NCI-H2029 treated with DMSO at 0.1 percent for 48 hours (cell line): ENCODE results near the gene SLC35F6.

Experiments used
- DNase-seq: peaks from one replicate; lab custom pipeline; 2025; lab: John Stamatoyannopoulos, UW

SLC35F6 gene

DNA sequence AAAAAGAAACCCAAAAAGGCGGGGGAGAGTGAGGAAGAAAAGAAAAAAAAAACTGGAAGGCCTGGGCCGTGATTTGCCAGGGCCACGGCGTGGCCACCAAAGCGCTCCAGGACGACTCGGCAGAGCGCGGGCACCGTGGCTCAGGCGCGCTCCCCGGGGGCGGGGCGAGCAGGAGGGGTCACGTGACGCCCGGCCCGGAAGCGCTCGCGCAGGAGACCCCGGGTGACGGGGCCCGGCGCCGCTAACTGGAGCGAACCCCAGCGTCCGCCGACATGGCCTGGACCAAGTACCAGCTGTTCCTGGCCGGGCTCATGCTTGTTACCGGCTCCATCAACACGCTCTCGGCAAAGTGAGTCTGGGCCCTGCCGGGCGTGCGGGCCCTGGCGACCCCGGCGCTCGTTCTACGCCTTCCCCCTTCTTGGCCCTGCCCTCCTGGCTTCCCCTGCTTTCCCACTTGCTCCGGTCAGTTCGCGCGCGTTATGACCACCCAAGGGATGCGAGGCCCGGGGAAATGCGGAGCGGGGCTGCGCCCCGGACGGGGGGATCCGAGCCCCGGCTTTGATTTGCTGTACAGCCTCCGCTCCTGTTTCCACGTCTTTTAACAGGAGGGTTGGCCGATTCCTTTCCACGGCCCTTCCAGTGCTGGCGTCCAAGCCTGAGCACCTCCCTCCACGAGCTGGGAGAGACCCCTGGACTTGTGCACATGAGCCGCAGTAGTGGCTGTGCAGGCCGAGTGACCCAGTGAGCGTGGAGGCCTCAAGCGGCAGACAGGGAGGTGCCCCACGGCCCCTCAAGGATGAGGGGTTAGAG lies at the start of gene SLC35F6:
Gene SLC35F6, plus strand, starts transcription at position 207 of the 810 bp plus-strand sequence. Its CDS starts 66 bp downstream, at position 273.
- peak; percentile 26 for DNase-seq

- DNase-seq: no peak
These were observed 48.4 kb upstream of the SLC35F6 start for GRCh38 chr2:26715528-26716270.

DNA sequence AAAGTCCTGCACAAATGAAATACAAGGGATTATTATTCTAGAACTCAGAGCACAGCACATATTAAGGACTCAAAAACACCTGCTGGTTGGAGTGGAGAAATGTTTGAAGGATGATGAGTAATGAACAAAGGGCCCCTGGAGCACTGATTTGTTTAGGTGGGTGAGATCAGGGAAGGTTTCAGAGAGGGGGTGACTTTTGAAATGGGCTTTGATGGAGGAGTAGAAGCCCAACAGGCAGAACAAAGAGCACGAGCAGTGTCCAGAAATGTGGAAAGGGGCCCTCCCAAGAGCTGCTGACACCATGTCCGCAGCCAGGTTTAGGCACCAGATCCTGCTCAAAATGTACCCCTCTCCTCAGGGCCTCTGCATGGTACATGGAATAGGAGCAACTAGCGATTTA lies 47.7 kb upstream of the SLC35F6 start:
- no peak for DNase-seq

DNA sequence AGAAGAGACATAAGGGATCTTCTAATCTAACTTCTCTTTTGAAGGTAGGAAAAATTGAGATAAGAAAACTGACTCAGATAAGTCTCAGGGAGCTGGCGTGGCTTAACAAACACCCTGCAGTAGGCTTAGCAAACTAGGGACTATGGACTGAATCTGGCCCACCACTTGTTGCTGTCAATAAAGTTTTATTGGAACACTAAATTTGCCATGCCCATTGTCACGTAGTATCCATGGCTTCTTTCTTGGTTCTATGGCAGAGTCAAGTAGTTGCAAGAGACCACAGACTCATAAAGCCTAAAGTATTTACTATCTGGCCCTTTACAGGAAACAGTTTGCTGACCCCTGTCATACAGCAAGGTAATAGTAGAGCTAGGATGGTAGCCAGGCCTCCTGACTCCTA lies 47.3 kb upstream of the SLC35F6 start:
- no peak for DNase-seq

GRCh38 chr2:26717362-26717761 lies 46.7 kb upstream of the SLC35F6 start:
- no peak for DNase-seq

GRCh38 chr2:26718949-26719686 lies 45.0 kb upstream of the SLC35F6 start:
- no peak for DNase-seq

GRCh38 chr2:26720322-26721114 lies 43.6 kb upstream of the SLC35F6 start:
- peak; percentile 54 for DNase-seq

GRCh38 chr2:26721115-26722032 lies 42.7 kb upstream of the SLC35F6 start:
- peak; percentile 16 for DNase-seq

DNA sequence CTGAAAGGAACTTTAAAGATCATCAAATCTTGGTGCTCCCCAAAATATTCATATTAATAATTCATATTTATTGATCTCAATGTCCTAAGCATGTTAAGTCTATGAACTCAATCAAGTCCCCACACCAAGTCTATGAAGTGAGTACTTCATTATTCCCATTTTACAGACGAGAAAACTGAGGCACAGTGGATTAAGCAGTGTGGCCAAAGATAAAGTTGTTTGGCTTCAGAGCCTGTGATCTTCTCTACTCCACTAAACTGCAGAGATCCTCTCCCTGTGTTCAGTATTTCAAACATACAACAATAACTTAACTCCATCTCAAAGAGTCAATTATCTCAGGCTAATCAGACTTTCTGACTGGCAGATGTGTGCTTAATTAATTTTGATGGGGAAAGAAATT lies 41.8 kb upstream of the SLC35F6 start:
- no peak for DNase-seq

DNA sequence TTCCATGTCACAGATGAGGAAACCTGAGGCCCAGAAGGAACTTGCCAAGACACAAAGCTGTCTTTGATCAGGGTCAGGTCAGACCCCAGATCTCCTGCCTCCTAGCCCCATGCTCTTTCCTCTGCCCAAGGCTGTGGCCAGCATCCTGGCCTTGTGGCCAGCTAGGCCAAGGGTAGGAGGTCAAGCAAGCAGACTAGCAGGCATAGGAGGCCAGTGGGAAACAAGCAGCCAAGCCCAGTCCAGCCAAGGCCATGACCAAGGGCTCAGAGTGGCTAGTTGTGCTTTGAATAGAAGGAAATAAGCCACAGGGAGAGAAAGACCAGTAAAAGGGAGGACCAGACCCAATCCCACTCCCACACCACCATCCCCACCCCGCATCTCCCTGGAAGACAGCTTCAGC lies 41.2 kb upstream of the SLC35F6 start:
- DNase-seq: no peak

DNA sequence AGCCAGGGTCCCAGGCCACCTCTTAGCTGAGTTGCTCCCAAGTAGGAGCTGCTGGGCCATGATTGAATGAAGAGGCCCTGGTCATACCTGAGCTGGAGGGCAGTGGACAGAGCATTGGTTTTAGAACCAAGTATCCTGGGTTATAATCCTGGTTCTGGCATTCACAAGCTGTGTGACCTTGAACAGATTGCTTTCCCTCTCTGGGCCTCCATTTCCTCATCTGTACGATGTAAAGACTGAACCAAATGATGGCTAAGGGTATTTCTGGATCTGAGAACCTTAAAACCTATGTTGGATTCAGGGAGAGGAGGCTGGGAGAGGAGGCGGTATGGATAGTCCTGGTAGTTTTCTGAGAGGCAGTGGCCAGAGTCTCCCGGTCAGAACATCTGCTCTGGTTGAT lies 40.6 kb upstream of the SLC35F6 start:
- no peak for DNase-seq

DNA sequence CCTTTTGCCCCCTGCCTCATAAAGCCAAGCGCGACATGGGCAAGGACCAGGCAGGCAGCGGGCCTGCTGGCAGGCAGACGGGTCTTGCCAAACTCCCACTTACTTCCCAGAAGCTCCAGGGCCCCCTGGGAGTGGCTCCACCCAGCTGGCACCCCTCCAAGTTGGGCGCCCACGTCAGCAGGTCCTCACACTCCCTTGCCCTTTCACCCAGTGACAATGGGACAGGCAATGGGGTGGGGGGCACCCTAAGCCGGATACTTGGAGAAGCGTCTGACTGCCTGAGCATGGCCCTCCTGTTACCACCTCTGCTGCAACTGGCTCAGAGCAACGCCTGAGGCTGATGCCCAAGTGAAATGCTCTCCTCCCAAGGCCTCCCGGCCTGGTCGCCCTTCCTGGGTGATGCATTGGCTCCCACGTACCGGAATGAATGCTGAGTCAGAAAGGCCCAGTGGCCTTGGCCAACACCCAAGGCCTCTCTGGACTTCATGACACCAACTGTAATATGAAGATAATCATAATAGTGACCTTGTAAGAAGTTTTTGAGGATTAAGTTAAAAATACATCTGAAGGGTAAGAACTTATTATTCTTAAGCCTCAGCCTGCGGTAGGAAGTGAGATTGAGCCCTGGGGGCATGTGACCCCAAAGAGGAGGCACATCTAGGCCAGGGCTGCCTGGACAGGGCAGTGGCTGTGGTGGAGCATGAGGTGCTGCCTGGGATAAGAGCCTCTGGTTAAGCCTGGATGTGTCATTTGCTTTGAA lies 39.9 kb upstream of the SLC35F6 start:
- DNase-seq: no peak

GRCh38 chr2:26724784-26725520 lies 39.1 kb upstream of the SLC35F6 start:
- DNase-seq: no peak

- no peak for DNase-seq
These were observed 38.6 kb upstream of the SLC35F6 start for GRCh38 chr2:26725521-26725820.

DNA sequence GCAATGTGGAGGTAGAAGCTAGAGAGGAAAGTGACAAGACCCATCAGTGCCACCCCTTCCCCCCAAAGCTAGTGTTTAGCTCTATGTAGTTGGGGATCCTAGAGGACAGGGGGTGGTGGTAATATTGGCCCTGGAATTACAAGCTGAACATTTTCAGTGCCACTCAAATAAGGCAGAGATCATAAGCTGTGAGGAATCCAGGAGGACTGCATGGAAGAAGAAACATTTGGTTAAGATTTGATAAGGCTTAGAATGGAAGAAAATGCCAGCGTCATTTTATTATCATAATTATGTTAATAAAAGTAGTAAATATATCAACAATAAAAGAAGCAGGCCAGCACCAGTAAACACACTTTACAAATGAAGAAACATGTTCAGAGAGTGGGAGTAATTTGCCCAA lies 37.9 kb upstream of the SLC35F6 start:
- no peak for DNase-seq

DNA sequence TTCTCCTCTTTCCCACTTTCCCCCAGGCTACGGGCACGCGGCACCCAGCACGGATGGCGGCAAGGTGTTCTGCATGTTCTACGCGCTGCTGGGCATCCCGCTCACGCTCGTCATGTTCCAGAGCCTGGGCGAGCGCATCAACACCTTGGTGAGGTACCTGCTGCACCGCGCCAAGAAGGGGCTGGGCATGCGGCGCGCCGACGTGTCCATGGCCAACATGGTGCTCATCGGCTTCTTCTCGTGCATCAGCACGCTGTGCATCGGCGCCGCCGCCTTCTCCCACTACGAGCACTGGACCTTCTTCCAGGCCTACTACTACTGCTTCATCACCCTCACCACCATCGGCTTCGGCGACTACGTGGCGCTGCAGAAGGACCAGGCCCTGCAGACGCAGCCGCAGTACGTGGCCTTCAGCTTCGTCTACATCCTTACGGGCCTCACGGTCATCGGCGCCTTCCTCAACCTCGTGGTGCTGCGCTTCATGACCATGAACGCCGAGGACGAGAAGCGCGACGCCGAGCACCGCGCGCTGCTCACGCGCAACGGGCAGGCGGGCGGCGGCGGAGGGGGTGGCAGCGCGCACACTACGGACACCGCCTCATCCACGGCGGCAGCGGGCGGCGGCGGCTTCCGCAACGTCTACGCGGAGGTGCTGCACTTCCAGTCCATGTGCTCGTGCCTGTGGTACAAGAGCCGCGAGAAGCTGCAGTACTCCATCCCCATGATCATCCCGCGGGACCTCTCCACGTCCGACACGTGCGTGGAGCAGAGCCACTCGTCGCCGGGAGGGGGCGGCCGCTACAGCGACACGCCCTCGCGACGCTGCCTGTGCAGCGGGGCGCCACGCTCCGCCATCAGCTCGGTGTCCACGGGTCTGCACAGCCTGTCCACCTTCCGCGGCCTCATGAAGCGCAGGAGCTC lies 36.2 kb upstream of the SLC35F6 start:
- no peak for DNase-seq

- no peak for DNase-seq
These were observed 34.8 kb upstream of the SLC35F6 start for GRCh38 chr2:26729311-26729710.

DNA sequence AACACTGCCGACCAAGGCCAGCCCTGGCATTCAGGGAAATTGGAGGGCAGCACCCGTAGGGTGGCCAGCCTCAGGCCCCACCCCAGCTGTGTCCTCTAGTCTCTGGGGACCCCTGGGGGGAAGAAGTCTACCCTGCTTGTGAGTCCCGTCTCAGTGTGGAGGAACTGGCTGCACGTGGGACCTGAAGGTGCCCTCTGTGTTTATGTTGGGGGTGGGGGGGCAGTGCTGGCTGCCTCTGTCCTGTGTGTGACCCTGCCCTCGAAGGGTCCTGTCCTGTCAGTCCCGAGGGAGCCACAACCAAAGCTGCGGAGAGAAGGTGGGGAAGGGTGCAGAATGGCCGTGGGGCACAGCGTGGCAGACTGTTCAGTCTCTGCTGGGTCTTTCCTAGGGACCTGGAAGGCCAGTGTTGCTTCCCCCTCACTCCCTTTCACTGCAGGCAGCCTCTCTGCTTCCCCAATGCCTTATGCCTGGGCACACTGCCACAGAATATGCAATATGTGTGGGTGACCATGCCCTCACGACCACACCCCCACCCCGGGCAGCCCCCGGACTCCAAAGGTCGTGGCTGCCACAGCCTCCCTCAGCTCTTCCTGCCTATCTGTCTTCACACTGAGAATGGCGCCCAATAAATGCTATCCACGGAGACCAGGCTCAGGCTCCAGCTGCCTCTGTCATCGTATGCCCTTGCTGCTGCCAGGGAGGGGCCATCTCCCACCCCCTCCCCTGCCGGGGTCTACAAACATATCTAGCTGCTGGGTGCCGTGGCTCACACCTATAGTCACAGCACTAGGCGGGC lies 33.3 kb upstream of the SLC35F6 start:
- no peak for DNase-seq
